Glomerular visceral epithelial cell (primary cell): ENCODE results near the gene PRDM10.
"Not testable (repeated sequence)": the region's sequence is repeated elsewhere in the genome, so short reads cannot be mapped to it uniquely, and the experiment has no call there.

Source experiments
- DNase-seq: peaks from one replicate; pipeline ENCODE4 v3.0.0-alpha.2; 2016; ENCODE audit errors: extremely low spot score

Gene PRDM10

DNA sequence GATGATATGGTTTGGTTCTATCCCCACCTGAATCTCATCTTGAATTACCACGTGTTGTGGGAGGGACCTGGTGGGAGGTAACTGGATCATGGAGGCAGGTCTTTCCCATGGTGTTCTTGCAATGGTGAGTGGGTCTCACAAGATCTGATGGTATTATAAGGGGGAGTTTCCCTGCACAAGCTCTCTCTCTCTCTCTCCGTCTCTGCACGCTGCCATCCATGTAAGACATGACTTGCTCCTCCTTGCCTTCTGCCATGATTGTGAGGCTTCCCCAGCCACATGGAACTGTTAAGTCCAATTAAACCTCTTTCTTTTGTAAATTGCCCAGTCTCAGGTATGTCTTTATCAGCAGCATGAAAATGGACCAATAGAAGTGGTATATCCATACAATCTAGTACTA is 13.2 kb upstream of the PRDM10 start:
- DNase-seq = not testable (repeated sequence)

DNA sequence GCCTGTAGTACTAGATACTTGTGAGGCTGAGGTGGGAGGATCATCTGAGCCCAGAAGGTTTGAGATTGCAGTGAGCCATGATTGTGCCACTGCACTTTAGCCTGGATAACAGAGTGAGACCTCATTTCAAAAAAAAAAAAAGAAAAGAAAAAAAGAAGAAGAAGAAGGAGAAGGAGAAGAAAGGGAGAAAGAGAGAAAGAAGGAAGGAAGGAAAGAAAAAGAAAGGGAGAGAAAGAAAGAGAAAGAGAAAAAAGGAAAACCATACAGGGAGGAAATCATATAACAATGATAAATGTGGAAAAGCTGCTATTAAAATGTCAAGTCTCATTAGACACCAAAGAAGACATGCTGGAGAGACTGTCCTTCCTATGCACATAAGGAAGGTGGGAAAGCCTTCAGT is 5.7 kb upstream of the PRDM10 start:
- no peak for DNase-seq

DNA sequence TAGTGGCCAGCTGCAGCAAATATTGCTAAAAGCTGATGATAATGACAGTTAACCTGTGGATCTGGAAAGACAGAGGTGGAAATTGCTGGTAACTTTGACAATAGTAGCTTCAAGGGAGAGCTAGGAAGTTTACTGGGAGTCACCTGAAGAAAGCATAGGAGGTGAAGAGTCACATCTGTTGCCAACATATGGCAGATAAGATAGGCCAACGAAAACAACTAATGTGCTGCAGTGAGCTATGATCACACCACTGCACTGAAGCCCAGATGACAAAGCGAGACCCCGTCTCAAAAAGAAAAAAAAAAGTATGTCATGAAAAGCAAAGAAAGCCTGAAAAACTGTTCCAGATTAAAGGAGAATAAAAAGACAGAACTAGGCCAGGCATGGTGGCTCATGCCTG is 4.3 kb upstream of the PRDM10 start:
- DNase-seq = no peak

DNA sequence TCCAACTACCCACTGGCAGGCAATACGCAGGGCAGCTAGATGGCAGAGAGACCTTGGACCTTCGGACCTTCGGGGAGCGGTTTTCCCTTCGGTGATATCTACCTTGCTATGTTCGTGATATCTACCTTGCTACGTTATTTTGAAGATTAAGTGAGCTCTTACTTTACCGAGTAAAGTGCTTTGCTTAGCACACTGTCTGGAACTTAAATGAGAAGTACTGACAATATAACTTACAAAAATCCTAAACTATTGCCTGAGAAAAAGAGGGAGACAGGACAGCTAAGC is 1.0 kb upstream of the PRDM10 start:
- DNase-seq = no peak

DNA sequence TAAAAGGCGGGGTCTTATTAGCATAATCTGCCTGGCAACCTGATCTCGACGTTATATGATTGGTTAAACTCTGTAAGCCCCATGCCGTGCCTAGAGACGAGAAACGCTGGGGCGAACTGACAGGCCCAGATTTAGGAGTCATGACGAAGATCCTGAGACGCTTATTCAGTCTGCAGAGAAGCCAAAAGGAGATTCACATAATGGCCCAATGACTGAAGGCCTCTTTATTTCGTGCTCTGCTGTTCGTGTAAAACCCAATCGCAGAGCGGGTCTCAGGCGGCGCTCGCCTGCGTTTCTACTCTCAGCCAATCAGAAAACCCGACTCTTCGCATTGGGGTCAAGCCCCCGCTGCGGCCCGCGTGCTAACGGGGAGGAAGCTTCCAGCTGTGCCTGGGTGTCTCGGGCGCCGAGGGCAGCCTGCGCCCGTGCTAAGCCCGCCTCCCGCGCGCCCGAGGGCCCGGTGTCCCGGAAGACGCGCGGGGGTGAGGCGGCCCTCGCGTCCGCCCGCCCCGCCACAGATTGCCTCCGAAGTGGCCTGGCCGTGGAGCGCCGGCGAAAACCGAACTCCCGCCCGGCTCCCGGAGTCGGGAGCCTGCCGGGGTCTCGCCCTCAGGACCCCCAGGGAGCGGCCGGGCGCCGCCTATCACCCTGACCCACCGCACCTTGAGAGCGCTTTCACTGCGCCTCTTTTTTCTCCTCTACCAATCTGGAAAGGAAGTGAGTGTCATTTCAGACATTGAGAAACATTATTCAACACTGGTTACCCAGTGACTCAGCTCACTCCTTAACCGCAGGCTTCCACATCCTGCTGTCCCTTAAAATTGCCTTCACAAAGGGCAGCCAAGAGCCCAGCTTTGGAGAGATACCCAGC is 446 bp upstream of the PRDM10 start:
- peak; percentile 96 for DNase-seq

DNA sequence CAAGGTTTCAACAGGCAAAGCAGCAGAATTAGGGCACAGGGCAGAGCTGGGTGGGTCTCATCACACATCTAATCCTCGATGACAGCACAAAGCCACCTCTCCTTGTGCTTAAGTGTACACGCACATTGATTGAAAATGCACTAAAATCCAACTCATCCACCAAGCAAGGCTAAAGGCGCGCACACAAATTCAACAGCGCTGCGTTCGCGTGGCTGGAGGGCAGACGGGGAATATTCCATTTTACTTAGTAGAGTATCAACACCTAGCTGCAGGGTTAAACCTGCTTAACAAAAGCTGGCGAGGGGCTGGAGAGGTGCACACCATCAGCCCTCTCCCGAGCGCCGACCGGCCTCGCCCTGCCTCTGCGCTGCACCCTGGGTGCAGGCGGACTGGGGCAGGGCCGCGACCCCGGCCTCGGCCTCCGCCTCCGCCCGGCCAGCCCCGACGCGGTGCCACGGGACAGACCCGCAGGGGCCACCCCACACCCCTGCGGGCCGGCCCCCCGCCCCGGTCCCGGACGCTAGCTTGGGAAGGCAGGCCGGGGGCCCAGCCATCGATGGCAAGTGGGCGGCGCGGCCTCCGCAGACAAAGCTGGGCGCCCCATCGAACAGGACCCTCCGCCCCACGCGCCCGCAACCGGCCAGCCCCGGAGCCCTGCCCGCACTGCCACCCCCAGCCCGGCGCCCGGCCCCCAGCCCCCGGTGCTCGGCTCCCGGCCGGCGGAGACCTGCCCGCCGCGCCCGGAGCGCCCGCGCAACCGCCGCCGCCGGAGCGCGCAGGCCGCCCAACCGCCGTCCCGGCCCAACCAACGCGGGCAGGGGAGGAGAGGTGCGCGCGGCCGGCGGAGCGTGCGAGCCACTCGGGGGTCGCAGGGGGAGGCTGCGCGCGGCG is 929 bp downstream of the PRDM10 start:
- DNase-seq = peak; percentile 32

DNA sequence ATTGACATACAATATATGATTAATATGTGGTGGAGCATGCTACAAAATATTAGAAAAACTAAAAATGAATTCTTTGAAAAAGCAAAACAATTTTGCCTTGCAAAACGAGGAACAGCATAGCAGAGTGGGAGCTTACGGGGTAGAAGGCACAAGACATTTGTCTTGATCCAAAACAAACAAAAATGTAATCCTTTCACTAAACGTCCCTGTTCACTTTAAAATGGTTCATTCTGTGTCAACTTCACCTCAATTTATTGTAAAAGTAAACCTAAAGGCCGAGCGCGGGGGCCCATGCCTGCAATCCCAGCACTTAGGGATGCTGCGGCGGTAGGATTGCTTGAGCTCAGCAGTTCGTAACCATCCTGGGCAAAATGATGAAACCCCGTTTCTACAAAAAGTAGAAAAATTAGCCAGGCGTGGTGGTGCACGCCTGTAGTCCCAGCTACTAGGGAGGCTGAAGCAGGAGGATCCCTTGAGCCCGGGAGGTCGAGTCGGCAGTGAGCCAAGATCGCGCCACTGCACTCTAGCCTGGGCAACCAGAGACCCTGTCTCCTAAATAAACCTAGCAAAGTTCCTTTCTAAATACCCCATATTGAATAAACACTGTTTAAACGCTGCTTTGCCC is 2.0 kb downstream of the PRDM10 start:
- DNase-seq = no peak

DNA sequence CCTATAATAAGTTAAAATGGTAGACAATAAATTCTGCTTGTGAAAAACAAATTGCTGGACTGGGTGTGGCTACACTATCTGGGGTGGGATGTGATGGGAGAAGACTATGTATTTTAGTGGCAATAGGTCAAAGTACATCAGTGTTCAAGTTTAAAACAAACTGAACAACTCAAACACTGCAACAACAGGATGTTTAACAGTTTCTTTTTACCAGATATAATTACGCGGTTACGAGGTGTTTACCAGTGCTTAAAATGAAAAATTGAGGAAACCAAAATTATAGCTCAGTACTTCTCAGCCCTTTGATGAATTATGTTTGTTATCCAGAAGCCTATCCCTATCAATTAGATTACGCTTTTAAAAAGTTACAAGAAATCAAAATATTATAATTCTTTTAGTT is 3.2 kb downstream of the PRDM10 start:
- no peak for DNase-seq

DNA sequence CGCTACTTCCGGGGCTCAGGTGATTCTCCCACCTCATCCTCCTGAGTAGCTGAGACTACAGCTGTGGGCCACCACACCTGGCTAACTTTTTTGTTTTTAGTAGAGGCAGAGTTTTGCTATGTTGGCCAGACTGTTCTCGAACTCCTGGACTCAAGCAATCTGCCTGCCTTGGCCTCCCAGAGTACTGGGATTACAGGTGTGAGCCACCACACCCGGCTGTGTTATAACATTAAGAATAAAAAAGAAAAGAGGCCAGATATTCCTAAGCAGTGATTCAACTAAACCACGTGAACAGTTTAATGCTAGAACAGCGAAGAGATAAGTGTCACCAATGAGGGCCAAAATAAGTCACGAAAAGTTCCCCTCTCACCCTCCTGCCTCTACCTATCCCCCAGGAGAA is 3.7 kb downstream of the PRDM10 start:
- DNase-seq = no peak

DNA sequence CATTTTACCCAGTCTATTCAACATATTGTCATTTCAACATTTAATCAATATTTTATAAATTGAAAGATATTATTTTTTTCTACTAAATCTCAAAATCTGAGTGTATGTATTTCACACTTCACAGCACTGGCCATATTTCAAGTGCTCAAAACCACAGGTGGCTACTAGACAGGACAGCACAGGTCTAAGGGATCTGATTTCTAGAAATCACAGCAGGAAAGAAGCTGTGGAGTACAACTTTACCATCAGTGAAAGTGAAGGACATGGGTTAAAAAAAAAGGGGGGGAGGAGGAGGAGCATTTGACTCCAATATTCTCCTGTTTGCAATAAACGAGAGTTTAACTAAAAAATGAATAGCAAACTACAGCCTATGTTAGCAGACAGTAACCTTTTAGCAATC is 4.5 kb downstream of the PRDM10 start:
- no peak for DNase-seq

DNA sequence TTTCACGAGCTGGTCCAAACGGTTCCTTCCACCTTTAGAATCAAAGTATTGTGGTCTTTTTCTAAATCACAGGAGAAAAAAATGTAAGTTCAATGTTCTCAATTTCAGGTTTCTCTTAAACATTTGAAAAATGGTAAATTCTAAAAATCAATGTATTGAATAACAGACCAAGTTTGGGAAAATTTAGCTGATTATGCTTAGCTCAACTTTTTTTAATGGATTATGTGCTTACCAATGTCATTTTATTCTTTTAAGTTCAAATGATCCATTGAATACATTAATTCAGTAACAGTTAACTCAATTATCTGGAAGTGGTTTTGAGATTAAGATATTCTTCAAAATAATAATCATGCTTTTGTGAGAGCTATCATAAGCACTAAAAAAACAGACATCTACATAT is 5.1 kb downstream of the PRDM10 start:
- no peak for DNase-seq

DNA sequence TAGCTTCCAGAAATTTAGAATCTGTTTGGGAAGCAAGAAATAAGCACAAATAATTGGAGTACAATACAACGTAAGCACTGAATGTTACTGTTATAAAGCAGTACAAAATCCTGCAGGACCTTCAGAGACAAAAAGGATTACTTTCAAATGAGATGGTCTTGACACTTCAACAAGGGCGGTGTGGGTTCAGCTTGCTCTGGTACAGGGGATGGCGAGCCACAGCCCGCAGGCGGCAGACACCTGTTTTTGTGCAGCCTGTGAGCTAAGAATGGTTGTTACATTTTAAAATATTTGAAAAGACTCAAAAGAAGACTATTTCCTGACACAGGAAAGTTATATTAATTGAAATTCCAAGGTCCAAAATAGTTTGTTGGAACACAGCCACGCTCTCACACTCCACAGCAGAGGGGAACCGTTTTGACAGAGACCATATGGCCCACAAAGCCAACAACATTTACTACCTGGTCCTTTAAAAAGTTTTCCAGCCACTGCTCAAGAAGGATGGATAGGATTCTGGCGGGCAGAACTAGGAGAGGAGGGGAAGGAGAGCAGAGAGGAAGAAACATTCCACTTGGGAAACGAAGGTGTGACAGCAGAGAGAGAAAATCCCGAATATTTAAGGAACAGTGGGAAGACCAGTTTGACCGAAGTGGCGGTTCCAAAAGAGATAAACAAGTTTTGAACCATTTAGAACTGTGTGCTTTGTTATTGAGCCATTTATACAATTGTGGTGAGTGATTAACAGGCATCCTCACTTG is 6.3 kb downstream of the PRDM10 start:
- DNase-seq = no peak

DNA sequence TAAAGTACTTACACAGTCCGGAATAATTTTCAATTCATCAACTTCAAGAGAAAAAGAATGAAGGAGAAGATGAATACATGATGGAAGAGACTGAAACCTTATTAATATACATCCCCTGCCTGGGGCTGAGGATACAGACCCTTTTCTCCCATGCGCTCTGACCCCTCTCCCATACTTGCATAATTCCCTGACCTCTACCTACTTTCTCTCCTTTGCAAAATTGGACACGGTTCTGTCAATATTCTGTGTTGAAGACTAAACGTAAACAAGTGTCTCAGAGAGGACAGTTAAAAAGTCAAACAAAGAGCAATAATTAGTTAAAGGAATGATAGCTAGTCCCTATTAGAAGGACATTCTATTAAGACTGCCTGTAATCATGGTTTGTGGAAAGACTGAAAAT is 7.5 kb downstream of the PRDM10 start:
- no peak for DNase-seq

DNA sequence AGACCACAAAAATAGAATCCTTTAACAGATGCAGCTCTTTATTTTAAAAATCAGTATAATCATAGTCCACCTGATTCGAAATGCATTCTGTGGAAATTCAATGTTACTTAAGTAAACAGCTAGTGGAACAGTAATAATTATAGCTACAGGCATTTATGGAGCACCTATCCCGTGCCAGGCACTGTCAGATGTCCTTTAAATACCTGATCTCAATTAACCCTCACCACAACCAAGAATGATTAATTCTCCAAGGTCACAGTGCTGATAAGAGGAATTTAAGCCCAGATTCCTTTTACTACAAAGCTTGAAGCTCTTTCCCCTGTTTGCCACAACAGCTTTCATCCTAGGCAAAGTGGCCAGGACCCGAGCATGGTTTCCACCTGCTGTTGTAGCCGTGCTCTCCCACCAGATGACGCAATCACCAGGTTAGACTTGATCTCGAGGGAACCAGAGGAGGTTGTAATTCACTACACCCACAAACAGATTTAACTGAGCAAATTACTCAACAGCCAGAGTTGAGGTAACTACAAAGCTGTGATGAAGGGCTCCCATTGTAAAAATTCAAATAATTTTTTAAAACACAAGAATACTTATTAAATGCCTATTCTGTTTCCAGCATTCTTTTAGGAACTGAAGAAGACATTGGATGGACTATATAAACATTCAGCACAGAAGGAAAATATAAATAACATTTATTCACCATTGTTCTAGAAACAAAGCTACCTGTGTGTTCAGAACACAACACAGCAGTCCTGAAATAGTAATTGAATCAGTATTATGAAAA is 10.3 kb downstream of the PRDM10 start:
- peak; percentile 58 for DNase-seq

DNA sequence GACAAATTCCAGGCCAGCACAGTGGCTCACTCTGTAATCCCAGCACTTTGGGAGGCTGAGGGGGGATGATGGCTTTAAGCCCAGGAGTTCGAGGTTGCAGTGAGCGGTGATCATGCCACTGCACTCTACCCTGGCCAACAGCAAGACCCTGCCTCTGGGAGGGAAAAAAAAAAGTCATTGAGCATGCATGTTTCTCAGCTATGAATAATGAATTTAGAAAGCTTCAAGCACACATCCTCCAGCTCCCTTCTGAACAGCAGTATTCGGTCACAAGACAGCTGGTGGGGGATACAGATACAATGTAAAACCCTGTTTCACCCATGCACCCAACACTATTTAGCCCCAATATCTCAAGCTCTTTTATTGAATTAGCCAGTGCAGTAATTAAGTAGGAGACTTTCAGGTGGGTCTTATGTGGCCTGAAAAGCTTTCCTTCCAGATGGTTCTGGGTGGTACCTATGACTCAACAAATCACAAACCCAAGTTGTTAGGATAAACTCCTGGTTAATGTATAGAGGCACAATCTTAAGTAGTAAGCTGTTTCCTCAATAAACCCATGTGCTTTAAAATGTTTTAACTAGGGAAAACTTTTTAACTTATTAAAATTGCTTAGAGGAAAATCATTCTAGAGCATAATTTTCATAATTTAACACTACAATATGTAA is 13.4 kb downstream of the PRDM10 start:
- DNase-seq = peak; percentile 17

DNA sequence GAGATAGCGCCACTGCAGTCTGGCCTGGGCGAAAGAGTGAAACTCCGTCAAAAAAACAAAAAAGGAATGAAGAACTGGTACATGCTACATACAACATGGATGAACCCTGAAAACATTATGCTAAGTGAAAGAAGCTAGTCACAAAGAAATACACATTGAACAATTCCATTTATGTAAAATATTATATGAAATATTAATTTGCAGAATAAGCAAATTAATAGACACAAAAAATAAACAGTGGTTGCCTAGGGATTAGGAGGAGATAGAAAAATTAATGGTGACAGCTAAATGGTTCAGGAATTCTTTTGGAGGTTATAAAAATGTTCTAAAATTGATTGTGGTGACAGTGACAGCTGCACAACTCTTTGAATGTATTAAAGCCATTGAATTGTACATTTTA is 14.7 kb downstream of the PRDM10 start:
- DNase-seq = no peak

DNA sequence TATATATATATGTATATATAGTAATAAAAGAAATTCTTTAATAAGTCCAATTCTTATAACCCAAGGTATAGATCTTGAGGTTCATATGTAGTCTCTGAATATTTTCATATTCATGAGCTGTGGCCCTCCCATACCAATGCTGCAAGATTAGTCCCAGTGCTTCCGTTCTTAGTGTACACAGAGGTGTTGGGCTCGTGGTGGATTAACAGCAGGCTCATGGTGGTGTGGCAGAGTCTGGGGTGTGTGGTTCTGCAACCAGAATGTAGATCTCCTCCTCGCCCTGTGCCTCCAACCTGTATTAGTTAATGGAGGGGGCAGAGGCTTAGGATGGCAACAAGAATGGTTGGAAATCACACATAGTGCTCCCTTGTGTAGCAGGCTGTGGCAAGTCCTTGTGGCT is 16.8 kb downstream of the PRDM10 start:
- no peak for DNase-seq

DNA sequence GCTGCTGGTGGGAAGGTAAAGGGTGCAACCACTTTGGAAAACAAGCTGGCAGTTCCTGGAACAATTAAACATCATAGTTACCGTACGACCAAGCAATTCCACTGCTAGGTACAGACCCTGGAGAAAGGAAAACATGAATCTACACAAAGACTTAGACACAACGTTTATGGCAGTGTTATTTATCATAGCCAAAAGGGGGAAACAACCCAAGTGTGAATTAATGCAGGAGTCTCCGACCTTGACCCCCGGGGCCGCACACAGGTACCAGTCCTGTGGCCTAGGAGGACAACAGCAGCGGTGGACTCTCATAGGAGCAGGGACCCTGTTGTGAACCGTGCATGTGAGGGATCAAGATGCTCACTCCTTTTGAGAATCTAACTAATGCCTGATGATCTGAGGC is 22.5 kb downstream of the PRDM10 start:
- DNase-seq = no peak

DNA sequence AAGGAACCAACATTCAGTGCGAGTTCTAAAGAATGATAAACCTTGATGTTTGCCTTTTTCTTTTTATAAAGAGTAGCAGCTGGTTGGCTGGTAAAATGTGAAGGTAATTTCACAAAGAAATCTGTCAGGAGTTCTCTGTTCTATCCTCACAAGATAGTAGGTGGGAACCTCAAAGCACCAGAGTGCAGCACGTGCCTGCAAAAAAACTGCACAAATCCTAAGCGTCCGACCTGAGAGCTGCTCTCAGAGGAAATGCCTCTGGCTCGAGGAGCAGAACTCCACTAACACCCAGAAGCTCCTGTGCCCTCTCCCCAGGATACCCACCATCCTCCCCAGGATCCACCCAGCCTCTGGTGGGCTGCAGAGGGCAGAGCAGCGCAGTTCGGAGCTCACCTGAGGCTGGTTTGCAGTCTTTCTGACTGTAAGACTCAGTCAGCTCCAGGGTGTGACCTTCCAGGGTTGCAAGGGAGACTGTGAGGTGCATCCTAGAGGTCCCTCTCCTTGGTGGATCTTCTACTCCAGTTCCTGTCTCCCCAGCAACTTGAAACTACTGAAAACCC is 23.5 kb downstream of the PRDM10 start:
- DNase-seq = no peak

DNA sequence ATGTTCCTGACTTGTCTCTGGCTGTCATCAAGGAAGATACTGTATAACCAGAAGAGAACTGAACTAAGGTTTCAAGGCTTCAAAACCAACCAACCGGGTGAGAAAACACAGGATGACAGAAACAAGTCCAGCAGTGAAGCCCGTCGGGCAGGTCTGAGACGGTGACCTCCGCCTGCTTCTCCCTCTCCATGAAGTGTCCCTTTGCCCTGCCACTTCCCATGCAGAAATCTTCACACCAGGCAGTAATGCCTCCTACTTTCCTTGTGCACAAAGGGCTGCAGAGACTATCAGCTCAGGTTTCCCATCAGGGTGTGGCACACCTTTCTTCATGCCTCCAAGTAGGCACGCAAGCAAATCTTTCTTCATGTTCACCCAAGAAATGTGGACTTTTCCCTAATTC is 24.2 kb downstream of the PRDM10 start:
- no peak for DNase-seq
